HL-60 (cell line): ENCODE measurements around the gene NTHL1.

Experiments used
- GABPA ChIP-seq: IDR thresholded peaks from 2 replicates; pipeline ENCODE4 v1.6.1; 2012; ENCODE audit warnings: low read depth
- POLR2AphosphoS5 ChIP-seq: IDR thresholded peaks from 2 replicates; pipeline ENCODE4 v1.6.1; 2012; ENCODE audit warnings: low read depth
- SPI1 ChIP-seq: IDR thresholded peaks from 2 replicates; pipeline ENCODE4 v1.6.1; 2012; ENCODE audit warnings: low read depth, mild to moderate bottlenecking, borderline replicate concordance
- TF ChIP-seq, protein P1 (sequence below): IDR thresholded peaks from 2 replicates; pipeline ENCODE4 v1.6.1; 2012; ENCODE audit warnings: low read depth; ENCODE audit not compliant: insufficient replicate concordance
- TF ChIP-seq, protein P2 (sequence below): IDR thresholded peaks from one replicate; pipeline ENCODE4 v1.5.1; 2011; ENCODE audit warnings: low read length, control low read depth, inconsistent platforms; ENCODE audit not compliant: insufficient read depth

DNA sequence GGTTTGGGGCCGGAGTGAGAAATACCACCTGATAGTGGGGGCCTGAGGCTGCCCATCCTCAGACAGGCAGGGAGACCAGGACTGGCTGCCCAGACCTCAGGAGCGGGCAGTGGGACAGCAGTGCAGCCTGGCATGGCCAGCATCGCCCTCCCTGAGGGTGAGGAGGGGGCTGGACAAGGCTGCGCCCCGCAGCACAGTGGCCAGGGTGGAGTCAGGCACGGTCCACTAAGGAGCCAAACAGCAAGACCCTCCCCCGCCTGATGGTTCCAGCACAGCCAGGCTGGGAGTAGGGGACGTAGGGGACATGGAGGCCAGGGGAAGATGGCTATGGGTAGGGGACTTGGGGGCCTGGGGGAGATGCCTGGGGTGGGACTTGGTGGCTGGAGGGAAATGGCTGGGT, 41.3 kb downstream of the NTHL1 start:
- TF ChIP-seq, protein P1, sequence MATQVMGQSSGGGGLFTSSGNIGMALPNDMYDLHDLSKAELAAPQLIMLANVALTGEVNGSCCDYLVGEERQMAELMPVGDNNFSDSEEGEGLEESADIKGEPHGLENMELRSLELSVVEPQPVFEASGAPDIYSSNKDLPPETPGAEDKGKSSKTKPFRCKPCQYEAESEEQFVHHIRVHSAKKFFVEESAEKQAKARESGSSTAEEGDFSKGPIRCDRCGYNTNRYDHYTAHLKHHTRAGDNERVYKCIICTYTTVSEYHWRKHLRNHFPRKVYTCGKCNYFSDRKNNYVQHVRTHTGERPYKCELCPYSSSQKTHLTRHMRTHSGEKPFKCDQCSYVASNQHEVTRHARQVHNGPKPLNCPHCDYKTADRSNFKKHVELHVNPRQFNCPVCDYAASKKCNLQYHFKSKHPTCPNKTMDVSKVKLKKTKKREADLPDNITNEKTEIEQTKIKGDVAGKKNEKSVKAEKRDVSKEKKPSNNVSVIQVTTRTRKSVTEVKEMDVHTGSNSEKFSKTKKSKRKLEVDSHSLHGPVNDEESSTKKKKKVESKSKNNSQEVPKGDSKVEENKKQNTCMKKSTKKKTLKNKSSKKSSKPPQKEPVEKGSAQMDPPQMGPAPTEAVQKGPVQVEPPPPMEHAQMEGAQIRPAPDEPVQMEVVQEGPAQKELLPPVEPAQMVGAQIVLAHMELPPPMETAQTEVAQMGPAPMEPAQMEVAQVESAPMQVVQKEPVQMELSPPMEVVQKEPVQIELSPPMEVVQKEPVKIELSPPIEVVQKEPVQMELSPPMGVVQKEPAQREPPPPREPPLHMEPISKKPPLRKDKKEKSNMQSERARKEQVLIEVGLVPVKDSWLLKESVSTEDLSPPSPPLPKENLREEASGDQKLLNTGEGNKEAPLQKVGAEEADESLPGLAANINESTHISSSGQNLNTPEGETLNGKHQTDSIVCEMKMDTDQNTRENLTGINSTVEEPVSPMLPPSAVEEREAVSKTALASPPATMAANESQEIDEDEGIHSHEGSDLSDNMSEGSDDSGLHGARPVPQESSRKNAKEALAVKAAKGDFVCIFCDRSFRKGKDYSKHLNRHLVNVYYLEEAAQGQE: no peak
- TF ChIP-seq, protein P2, sequence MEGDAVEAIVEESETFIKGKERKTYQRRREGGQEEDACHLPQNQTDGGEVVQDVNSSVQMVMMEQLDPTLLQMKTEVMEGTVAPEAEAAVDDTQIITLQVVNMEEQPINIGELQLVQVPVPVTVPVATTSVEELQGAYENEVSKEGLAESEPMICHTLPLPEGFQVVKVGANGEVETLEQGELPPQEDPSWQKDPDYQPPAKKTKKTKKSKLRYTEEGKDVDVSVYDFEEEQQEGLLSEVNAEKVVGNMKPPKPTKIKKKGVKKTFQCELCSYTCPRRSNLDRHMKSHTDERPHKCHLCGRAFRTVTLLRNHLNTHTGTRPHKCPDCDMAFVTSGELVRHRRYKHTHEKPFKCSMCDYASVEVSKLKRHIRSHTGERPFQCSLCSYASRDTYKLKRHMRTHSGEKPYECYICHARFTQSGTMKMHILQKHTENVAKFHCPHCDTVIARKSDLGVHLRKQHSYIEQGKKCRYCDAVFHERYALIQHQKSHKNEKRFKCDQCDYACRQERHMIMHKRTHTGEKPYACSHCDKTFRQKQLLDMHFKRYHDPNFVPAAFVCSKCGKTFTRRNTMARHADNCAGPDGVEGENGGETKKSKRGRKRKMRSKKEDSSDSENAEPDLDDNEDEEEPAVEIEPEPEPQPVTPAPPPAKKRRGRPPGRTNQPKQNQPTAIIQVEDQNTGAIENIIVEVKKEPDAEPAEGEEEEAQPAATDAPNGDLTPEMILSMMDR: no peak
- TF ChIP-seq POLR2AphosphoS5: no peak
- TF ChIP-seq GABPA: no peak
- no peak for TF ChIP-seq SPI1
